Panc1 (cell line): ENCODE measurements around the gene CMIP.

ENCODE experiments used
- POLR2AphosphoS5 ChIP-seq: IDR thresholded peaks from 2 replicates; pipeline ENCODE4 v1.6.1; 2012; ENCODE audit warnings: mild to moderate bottlenecking, low read depth, low read length, moderate library complexity
- SIN3A ChIP-seq: IDR thresholded peaks from 2 replicates; pipeline ENCODE4 v1.6.1; 2012; ENCODE audit warnings: low read depth, mild to moderate bottlenecking, low read length, moderate library complexity, borderline replicate concordance; ENCODE audit not compliant: insufficient read depth
- TF ChIP-seq, protein P1 (sequence below): fragments of 450-650 bp; IDR thresholded peaks from 2 replicates; pipeline ENCODE4 v1.5.1; 2017; ENCODE audit warnings: mild to moderate bottlenecking

DNA sequence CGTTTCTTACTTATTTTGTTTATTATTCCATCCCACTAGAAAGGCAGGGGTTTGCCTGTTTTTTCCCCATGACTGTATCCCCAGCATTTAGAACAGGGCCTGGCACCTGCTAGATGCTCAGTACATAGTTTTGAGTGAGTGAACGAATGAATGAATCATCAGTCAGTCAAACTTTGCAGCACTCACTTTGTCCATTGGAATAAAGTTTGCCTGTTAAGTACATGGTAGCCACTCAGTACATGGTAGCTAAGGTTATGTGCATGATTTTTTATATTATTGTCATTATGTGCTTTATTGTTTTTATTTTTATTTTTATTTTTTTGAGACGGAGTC is 88.5 kb downstream of the CMIP start:
- TF ChIP-seq SIN3A: no peak
- TF ChIP-seq, protein P1, sequence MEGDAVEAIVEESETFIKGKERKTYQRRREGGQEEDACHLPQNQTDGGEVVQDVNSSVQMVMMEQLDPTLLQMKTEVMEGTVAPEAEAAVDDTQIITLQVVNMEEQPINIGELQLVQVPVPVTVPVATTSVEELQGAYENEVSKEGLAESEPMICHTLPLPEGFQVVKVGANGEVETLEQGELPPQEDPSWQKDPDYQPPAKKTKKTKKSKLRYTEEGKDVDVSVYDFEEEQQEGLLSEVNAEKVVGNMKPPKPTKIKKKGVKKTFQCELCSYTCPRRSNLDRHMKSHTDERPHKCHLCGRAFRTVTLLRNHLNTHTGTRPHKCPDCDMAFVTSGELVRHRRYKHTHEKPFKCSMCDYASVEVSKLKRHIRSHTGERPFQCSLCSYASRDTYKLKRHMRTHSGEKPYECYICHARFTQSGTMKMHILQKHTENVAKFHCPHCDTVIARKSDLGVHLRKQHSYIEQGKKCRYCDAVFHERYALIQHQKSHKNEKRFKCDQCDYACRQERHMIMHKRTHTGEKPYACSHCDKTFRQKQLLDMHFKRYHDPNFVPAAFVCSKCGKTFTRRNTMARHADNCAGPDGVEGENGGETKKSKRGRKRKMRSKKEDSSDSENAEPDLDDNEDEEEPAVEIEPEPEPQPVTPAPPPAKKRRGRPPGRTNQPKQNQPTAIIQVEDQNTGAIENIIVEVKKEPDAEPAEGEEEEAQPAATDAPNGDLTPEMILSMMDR: no peak
- no peak for TF ChIP-seq POLR2AphosphoS5
